Forelimb muscle (tissue), 1 donor: ENCODE data around the gene CEP170B. TPM values are rescaled to one million over a fixed set of nuclear protein-coding genes. Genes with fewer than 3 reads are reported as not detected.
"Not testable (repeated sequence)": the region's sequence is repeated elsewhere in the genome, so short reads cannot be mapped to it uniquely, and the experiment has no call there.

Experiments
- DNase-seq: peaks from one replicate; pipeline ENCODE4 v3.0.0-alpha.2; 2013; ENCODE audit warnings: low read depth
- polyA plus RNA-seq: library from polyadenylated mRNA; unstranded; fragments of 120-200 nt; gene quantifications from one replicate; pipeline ENCODE4 v1.2.1, GENCODE V29; 2013; ENCODE audit not compliant: insufficient read length

The CEP170B gene
- polyA plus RNA-seq, 1 donor, result 2.3 TPM

GRCh38 chr14:104944016-104944308 is 78.9 kb downstream of the CEP170B start:
- not testable (repeated sequence) for DNase-seq

GRCh38 chr14:104944436-104945205 is 79.6 kb downstream of the CEP170B start:
- not testable (repeated sequence) for DNase-seq

GRCh38 chr14:104945266-104945665 is 80.2 kb downstream of the CEP170B start:
- not testable (repeated sequence) for DNase-seq

Other genes starting within 250 kb of the CEP170B start
- gene INF2, start 175.7 kb upstream of the CEP170B start, polyA plus RNA-seq, result 54.4 TPM
- gene ADSS1, start 141.0 kb upstream of the CEP170B start, polyA plus RNA-seq, result 82.3 TPM
- gene SIVA1, start 112.1 kb upstream of the CEP170B start, polyA plus RNA-seq, result 71.9 TPM
- gene AKT1, start 69.5 kb upstream of the CEP170B start, polyA plus RNA-seq, result 207 TPM
- 8.7 TPM for gene ZBTB42, start 64.2 kb upstream of the CEP170B start, polyA plus RNA-seq
- gene PLD4, start 59.6 kb downstream of the CEP170B start, polyA plus RNA-seq, result 5.7 TPM
- gene AHNAK2, start 113.1 kb downstream of the CEP170B start, polyA plus RNA-seq, result 12.7 TPM
- 4.5 TPM for gene CLBA1, start 120.5 kb downstream of the CEP170B start, polyA plus RNA-seq
- gene CDCA4, start 155.8 kb downstream of the CEP170B start, polyA plus RNA-seq, result 14.4 TPM
- 1.1 TPM for gene GPR132, start 200.2 kb downstream of the CEP170B start, polyA plus RNA-seq